Measurements from ENCODE around the gene CA6.

DNA sequence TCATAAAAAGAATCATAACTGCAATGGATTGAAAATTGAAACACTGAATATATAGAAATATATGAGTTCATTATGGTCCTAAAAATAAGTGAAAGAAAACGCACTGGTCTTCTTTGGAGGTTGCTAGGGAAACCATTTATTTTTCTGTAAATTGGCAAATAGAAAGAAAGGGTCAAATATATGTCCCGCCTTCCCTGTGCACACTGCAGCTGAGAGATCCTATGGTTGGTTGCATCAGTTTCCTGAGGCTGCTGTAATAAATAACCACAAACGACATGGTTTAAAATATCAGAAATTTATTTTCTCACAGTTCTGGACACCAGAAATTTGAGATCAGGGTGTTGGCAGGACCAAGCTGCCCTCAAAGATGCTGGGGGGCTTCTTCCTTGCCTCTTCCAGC is 35.0 kb downstream of the CA6 start:
- TF ChIP-seq EZH2phosphoT487 (IDR thresholded peaks at IDR 0.05; ENCODE audit: insufficient read depth, low read depth) (no peak), EZH2 (IDR thresholded peaks at IDR 0.05; ENCODE audit: insufficient read depth, poor library complexity, severe bottlenecking) (no peak)
